ENCODE results near the gene VCX. TPM values are rescaled to one million over a fixed set of nuclear protein-coding genes. Genes with fewer than 3 reads are reported as not detected.
"Not testable (repeated sequence)": the region's sequence is repeated elsewhere in the genome, so short reads cannot be mapped to it uniquely, and the experiment has no call there.

The VCX gene
- not detected in 2 replicates for total RNA-seq (ENCODE audit: low replicate concordance)

DNA sequence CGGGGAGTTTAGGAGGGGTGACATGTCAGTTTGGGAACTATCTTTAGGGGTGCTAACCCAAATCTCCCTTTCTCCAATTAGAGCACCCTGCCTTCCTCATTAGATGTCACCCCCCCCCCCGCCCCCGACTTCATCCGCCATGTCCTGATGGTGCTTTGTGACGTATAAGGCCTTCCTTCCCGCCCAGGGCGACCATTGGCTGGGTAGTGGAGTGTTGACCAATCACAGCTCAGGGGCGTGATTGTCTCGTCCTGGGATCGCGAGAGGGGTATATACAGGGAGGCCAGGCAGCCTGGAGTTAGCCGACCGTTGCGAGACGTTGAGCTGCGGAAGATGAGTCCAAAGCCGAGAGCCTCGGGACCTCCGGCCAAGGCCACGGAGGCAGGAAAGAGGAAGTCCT is at the start of gene VCX:
TSS of gene VCX (plus strand) at position 301 of the 400 bp plus-strand sequence. CDS start at position 334, 33 bp downstream.
- not testable (repeated sequence) for DNase-seq (ENCODE audit: low read depth)

DNA sequence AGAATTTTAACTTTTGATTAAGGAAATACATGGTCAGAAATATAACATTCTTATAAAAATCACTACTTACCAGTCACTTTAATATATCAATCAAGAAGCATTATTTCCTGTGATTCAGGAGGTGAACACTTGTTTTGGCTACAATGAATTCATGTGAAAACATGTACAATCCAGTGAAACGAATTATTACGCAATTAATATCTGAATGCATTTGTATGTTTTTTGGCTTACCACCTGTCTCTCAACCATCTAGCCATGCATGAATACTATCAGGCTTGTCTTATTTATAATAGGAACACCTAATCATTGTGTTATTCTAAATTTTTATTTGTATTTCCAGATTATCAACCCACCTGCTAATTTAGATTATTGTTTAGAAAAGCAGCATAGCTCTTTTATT is 44.6 kb upstream of the VCX start:
- H3K4me3 ChIP-seq (ENCODE audit: low read depth, low read length), result no peak overlapping the region
- no peak for DNase-seq (ENCODE audit: low read depth)
- TF ChIP-seq, protein P1, sequence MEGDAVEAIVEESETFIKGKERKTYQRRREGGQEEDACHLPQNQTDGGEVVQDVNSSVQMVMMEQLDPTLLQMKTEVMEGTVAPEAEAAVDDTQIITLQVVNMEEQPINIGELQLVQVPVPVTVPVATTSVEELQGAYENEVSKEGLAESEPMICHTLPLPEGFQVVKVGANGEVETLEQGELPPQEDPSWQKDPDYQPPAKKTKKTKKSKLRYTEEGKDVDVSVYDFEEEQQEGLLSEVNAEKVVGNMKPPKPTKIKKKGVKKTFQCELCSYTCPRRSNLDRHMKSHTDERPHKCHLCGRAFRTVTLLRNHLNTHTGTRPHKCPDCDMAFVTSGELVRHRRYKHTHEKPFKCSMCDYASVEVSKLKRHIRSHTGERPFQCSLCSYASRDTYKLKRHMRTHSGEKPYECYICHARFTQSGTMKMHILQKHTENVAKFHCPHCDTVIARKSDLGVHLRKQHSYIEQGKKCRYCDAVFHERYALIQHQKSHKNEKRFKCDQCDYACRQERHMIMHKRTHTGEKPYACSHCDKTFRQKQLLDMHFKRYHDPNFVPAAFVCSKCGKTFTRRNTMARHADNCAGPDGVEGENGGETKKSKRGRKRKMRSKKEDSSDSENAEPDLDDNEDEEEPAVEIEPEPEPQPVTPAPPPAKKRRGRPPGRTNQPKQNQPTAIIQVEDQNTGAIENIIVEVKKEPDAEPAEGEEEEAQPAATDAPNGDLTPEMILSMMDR (IDR thresholded peaks at IDR 0.05; ENCODE audit: insufficient read depth, low read length), result no peak

More for the DNA sequence above, at the start of gene VCX:
- not testable (repeated sequence) for H3K4me3 ChIP-seq (ENCODE audit: low read depth, low read length)

DNA sequence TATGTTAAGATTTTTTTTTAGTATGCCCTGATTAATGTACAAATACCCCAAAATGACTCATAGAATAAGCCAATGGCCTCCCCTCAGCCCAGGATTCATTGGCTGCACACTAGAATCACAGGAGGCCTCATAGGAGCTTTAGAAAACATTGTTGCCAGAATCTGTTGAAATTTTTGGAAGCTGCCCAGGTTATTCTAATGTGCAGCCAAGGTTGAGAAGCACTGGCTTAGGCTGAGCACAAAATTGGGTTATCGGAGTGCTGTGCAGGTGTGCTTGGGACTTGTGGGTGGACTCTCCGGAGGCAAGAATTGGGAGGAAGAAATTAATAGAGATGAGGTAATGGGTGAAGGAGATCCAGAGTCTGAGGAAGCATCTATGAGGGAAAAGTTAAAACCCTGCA is 41.3 kb upstream of the VCX start:
- no peak for DNase-seq (ENCODE audit: low read depth)
- TF ChIP-seq, protein P1 (IDR thresholded peaks at IDR 0.05; ENCODE audit: insufficient read depth, low read length), result no peak
- no peak overlapping the region for H3K4me3 ChIP-seq (ENCODE audit: low read depth, low read length)

DNA sequence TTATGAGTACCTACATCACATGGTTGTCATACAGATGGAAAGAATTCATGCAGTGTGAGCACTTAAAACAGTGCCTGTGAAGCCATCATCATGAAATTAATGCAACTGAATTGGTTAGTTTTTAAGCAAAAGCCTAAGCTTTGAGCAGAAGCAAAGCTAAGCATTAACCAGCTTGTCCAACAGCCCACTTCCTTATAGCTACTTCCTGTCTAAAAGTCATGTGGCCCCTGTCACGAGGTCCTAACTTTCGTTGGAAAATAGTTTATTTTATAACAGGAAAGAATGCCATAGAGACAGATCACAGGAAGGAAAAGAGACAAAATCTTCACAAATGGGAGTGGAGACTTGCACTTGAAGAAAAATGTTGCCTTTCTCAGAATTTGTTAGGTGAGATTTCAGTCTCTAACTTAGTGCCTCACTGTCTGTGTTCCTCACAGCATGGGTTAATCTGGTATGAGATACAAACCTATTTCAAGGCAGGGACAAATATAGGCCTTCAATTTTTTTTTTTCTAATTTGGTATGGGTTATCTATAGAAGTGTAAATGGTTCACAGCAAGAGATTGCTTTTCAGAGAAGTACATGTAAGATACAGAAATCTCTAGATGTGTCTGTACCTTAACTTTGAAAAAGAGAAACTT is 27.7 kb upstream of the VCX start:
- no peak for DNase-seq (ENCODE audit: low read depth)
- no peak overlapping the region for H3K4me3 ChIP-seq (ENCODE audit: low read depth, low read length)
- TF ChIP-seq, protein P1 (IDR thresholded peaks at IDR 0.05; ENCODE audit: insufficient read depth, low read length), result no peak

DNA sequence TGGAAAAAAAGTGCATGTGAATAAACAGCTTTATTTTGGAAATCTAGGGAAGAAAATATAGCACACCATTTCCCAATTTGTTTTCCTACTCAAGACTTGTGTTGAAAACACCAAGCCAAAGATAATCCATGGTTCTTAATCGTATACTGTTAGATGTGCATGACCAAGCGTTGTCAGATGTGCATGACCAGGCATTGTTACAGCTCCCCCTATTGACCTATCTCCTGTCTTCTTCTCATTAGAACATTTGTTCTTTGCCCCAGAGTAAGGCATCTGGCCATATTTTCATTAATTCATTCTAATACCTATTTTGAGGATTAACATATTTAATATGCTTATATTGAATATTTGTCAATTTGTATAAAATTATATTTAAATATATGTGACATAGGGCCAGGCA is 14.4 kb upstream of the VCX start:
- DNase-seq (ENCODE audit: low read depth), result no peak
- TF ChIP-seq, protein P1 (IDR thresholded peaks at IDR 0.05; ENCODE audit: insufficient read depth, low read length), result no peak
- H3K4me3 ChIP-seq (ENCODE audit: low read depth, low read length), result no peak overlapping the region

DNA sequence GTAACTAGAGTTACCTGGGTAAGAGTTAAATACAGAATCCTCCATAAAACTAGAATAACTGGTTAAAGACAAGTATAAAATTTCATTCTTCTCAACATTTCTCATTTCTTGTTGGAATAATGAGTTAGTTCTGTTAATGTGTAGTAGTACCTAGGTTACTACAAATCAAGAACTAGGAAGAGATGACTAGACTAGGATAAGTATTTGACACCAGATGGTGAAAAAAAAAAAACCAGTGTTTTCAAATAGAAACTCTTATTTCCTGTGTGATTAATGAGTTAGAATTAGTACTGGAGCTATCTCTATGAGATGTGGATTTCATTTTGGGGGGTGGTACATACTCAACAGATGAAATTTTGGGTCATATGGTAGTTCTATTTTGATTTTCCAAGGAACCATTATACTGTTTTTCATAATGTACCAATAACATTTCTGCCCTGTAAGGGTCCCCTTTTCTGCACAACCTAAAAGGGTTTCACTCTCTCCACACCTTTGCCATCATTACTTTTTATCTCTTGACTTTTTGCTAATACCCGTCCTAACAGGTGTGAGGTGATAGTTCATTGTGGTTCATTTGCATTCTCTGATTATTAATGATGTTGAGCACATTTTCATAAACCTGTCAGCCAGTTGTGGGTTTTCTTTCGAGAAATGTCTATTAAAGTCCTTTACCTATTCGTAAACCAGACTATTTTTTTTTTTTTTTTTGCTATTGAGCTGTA is 1.7 kb upstream of the VCX start:
- DNase-seq (ENCODE audit: low read depth), result no peak
- no peak overlapping the region for H3K4me3 ChIP-seq (ENCODE audit: low read depth, low read length)
- TF ChIP-seq, protein P1 (IDR thresholded peaks at IDR 0.05; ENCODE audit: insufficient read depth, low read length), result no peak

DNA sequence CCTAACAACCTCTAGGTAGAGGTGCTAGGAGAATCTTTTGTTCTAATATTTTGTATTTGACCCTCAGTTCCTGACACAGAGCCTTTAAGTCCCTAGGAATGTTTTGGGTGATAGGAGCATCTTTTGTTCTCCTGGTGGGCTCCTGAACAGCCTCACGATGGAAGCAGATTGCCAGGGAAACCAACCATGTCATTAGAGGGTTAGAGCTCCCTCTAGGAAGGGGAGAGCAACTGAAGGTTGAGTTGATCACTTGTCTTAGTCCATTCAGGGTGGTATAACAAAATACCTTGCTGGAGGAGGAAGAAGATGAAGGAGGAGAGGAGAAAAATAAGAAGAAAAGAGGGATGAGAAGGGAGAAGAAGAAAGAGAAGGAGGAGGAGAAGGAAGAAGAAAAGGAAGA is 9.2 kb downstream of the VCX start:
- no peak overlapping the region for H3K4me3 ChIP-seq (ENCODE audit: low read depth, low read length)
- DNase-seq (ENCODE audit: low read depth), result no peak
- TF ChIP-seq, protein P1 (IDR thresholded peaks at IDR 0.05; ENCODE audit: insufficient read depth, low read length), result no peak

Data from fibroblast of the aortic adventitia (primary cell).